GM12892 (cell line): ENCODE measurements around the gene LY6G5B.

Source experiments
- POLR2A ChIP-seq: IDR thresholded peaks from 2 replicates; pipeline ENCODE4 v1.6.1; 2011; ENCODE audit warnings: low read depth, low read length, control low read depth
- TAF1 ChIP-seq: IDR thresholded peaks from 2 replicates; pipeline ENCODE4 v1.6.1; 2011; ENCODE audit warnings: low read depth, mild to moderate bottlenecking, control low read depth, low read length, borderline replicate concordance

GRCh38 chr6:31629014-31629413 lies 40.8 kb upstream of the LY6G5B start:
- no peak for TF ChIP-seq TAF1
- TF ChIP-seq POLR2A, result no peak
